ENCODE results near the gene FGA. TPM values are rescaled to one million over a fixed set of nuclear protein-coding genes. Genes with fewer than 3 reads are reported as not detected.

The FGA gene
- total and polyA plus RNA-seq, 2 experiments from 2014 or later, result 579 to 1,189 TPM

GRCh38 chr4:154623995-154624394 lies 33.5 kb upstream of the FGA start:
- H3K4me2 ChIP-seq, result no peak overlapping the region
- H3K27me3 ChIP-seq, result peaks cover 5% of the 10 kb centered on the region
- H4K20me1 ChIP-seq (ENCODE audit: insufficient read depth, poor library complexity, severe bottlenecking), result no peaks in the 10 kb centered on the region
- peaks cover 6% of the 10 kb centered on the region for H3K79me2 ChIP-seq
- no peak overlapping the region for H3K4me3 ChIP-seq
- H3K4me1 ChIP-seq (ENCODE audit: insufficient read depth), result peaks cover 19% of the 10 kb centered on the region
- TF ChIP-seq CTCF (IDR thresholded peaks at IDR 0.05; ENCODE audit: poor library complexity) (no peak), EZH2phosphoT487 (IDR thresholded peaks at IDR 0.05; ENCODE audit: low read depth, severe bottlenecking, unreplicated experiment) (no peak), EZH2 (IDR thresholded peaks at IDR 0.05; ENCODE audit: borderline replicate concordance) (no peak)
- WGBS (ENCODE audit: low lambda C conversion rate, missing lambda C conversion rate), result 91% methylated on average over 7 of the region's 7 CpGs
- H3K36me3 ChIP-seq (replicated peaks; ENCODE audit: insufficient read depth, low read depth), result no peaks in the 10 kb centered on the region
- no peak overlapping the region for H3K27ac ChIP-seq
- no peaks in the 10 kb centered on the region for H3K9me2 ChIP-seq (replicated peaks; ENCODE audit: insufficient read depth)
- DNase-seq (ENCODE audit: low spot score), result no peak
- no peak overlapping the region for H2AFZ ChIP-seq
- no peaks in the 10 kb centered on the region for H3K9me3 ChIP-seq (ENCODE audit: low read depth)

- Histone ChIP-seq H3K4me3 (no peak overlapping the region), H3K9me2 (replicated peaks; ENCODE audit: insufficient read depth) (no peaks in the 10 kb centered on the region), H3K4me2 (no peak overlapping the region), H3K79me2 (peaks cover 6% of the 10 kb centered on the region), H2AFZ (no peak overlapping the region), H3K27ac (no peak overlapping the region), H4K20me1 (ENCODE audit: insufficient read depth, poor library complexity, severe bottlenecking) (no peaks in the 10 kb centered on the region), H3K4me1 (ENCODE audit: insufficient read depth) (peaks cover 19% of the 10 kb centered on the region), H3K36me3 (replicated peaks; ENCODE audit: insufficient read depth, low read depth) (no peaks in the 10 kb centered on the region), H3K27me3 (peaks cover 5% of the 10 kb centered on the region), H3K9me3 (ENCODE audit: low read depth) (no peaks in the 10 kb centered on the region)
- 83% methylated on average over 3 of the region's 3 CpGs for WGBS (ENCODE audit: low lambda C conversion rate, missing lambda C conversion rate)
- TF ChIP-seq EZH2phosphoT487 (IDR thresholded peaks at IDR 0.05; ENCODE audit: low read depth, severe bottlenecking, unreplicated experiment), result no peak
- no peak for TF ChIP-seq EZH2 (IDR thresholded peaks at IDR 0.05; ENCODE audit: borderline replicate concordance)
- no peak for TF ChIP-seq CTCF (IDR thresholded peaks at IDR 0.05; ENCODE audit: poor library complexity)
- no peak for DNase-seq (ENCODE audit: low spot score)
Observed at GRCh38 chr4:154623436-154623835, 32.9 kb upstream of the FGA start.

- no peaks in the 10 kb centered on the region for H3K36me3 ChIP-seq (replicated peaks; ENCODE audit: insufficient read depth, low read depth)
- no peak for TF ChIP-seq EZH2 (IDR thresholded peaks at IDR 0.05; ENCODE audit: borderline replicate concordance)
- peak; percentile 69 for TF ChIP-seq CTCF (IDR thresholded peaks at IDR 0.05; ENCODE audit: poor library complexity)
- TF ChIP-seq EZH2phosphoT487 (IDR thresholded peaks at IDR 0.05; ENCODE audit: low read depth, severe bottlenecking, unreplicated experiment), result no peak
- peaks cover 14% of the 10 kb centered on the region for H3K4me1 ChIP-seq (ENCODE audit: insufficient read depth)
- H3K4me3 ChIP-seq, result no peak overlapping the region
- no peak overlapping the region for H2AFZ ChIP-seq
- peak; percentile 82 for DNase-seq (ENCODE audit: low spot score)
- H3K9me3 ChIP-seq (ENCODE audit: low read depth), result no peaks in the 10 kb centered on the region
- H3K9me2 ChIP-seq (replicated peaks; ENCODE audit: insufficient read depth), result no peaks in the 10 kb centered on the region
- H3K27me3 ChIP-seq, result peaks cover 4% of the 10 kb centered on the region
- H3K4me2 ChIP-seq, result no peak overlapping the region
- no peak overlapping the region for H3K27ac ChIP-seq
- H4K20me1 ChIP-seq (ENCODE audit: insufficient read depth, poor library complexity, severe bottlenecking), result no peaks in the 10 kb centered on the region
- H3K79me2 ChIP-seq, result peaks cover 1% of the 10 kb centered on the region
Observed at GRCh38 chr4:154622598-154622997, 32.1 kb upstream of the FGA start.

GRCh38 chr4:154620111-154620510 lies 29.6 kb upstream of the FGA start:
- Histone ChIP-seq H2AFZ (no peak overlapping the region), H3K79me2 (no peaks in the 10 kb centered on the region), H3K4me1 (ENCODE audit: insufficient read depth) (peaks cover 8% of the 10 kb centered on the region), H3K4me3 (no peak overlapping the region), H3K27me3 (no peaks in the 10 kb centered on the region), H4K20me1 (ENCODE audit: insufficient read depth, poor library complexity, severe bottlenecking) (no peaks in the 10 kb centered on the region), H3K4me2 (no peak overlapping the region), H3K9me3 (ENCODE audit: low read depth) (no peaks in the 10 kb centered on the region), H3K36me3 (replicated peaks; ENCODE audit: insufficient read depth, low read depth) (no peaks in the 10 kb centered on the region), H3K27ac (no peak overlapping the region), H3K9me2 (replicated peaks; ENCODE audit: insufficient read depth) (no peaks in the 10 kb centered on the region)
- no peak for TF ChIP-seq EZH2 (IDR thresholded peaks at IDR 0.05; ENCODE audit: borderline replicate concordance)
- no peak for TF ChIP-seq EZH2phosphoT487 (IDR thresholded peaks at IDR 0.05; ENCODE audit: low read depth, severe bottlenecking, unreplicated experiment)
- no peak for TF ChIP-seq CTCF (IDR thresholded peaks at IDR 0.05; ENCODE audit: poor library complexity)
- DNase-seq (ENCODE audit: low spot score), result no peak
- WGBS (ENCODE audit: low lambda C conversion rate, missing lambda C conversion rate), result 36% methylated on average over 1 of the region's 1 CpG

Data from hepatocyte (in vitro differentiated cells).